Measurements from ENCODE around the gene ARL8B.

DNA sequence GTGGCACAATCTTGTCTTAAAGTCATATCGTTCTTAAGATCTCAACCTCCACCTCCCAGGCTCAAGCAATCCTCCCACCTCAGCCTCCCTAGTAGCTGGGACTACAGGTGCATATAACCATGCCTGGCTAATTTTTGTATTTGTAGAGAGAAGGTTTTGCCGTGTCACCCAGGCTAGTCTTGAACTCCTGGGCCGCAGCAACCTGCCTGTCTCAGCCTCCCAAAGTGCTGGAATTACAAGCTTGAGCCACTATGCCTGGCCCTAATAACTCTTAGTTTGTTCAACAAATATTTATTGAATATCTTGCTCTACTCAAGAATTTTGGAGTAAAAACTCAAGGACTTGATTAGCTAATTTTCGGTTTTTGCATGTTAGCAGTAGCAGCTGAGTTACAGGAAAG is 46.0 kb downstream of the ARL8B start:
- TF ChIP-seq, protein P1, sequence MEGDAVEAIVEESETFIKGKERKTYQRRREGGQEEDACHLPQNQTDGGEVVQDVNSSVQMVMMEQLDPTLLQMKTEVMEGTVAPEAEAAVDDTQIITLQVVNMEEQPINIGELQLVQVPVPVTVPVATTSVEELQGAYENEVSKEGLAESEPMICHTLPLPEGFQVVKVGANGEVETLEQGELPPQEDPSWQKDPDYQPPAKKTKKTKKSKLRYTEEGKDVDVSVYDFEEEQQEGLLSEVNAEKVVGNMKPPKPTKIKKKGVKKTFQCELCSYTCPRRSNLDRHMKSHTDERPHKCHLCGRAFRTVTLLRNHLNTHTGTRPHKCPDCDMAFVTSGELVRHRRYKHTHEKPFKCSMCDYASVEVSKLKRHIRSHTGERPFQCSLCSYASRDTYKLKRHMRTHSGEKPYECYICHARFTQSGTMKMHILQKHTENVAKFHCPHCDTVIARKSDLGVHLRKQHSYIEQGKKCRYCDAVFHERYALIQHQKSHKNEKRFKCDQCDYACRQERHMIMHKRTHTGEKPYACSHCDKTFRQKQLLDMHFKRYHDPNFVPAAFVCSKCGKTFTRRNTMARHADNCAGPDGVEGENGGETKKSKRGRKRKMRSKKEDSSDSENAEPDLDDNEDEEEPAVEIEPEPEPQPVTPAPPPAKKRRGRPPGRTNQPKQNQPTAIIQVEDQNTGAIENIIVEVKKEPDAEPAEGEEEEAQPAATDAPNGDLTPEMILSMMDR (IDR thresholded peaks at IDR 0.05; ENCODE audit: low read depth, low read length, missing input control): no peak
- TF ChIP-seq RAD21 (IDR thresholded peaks at IDR 0.05) (no peak), TAF1 (conservative IDR thresholded peaks at IDR 0.05) (no peak), YY1 (IDR thresholded peaks at IDR 0.05) (no peak), GABPA (IDR thresholded peaks at IDR 0.05 in 1 of 2, conservative IDR thresholded peaks at IDR 0.05 in 1 of 2) (no peak), EGR1 (IDR thresholded peaks at IDR 0.05; ENCODE audit: low read depth in 2 of 2) (no peak), JUND (IDR thresholded peaks at IDR 0.05) (no peak), HNF4G (IDR thresholded peaks at IDR 0.05) (no peak), RXRA (IDR thresholded peaks at IDR 0.05) (no peak)
- TF ChIP-seq, protein P2, sequence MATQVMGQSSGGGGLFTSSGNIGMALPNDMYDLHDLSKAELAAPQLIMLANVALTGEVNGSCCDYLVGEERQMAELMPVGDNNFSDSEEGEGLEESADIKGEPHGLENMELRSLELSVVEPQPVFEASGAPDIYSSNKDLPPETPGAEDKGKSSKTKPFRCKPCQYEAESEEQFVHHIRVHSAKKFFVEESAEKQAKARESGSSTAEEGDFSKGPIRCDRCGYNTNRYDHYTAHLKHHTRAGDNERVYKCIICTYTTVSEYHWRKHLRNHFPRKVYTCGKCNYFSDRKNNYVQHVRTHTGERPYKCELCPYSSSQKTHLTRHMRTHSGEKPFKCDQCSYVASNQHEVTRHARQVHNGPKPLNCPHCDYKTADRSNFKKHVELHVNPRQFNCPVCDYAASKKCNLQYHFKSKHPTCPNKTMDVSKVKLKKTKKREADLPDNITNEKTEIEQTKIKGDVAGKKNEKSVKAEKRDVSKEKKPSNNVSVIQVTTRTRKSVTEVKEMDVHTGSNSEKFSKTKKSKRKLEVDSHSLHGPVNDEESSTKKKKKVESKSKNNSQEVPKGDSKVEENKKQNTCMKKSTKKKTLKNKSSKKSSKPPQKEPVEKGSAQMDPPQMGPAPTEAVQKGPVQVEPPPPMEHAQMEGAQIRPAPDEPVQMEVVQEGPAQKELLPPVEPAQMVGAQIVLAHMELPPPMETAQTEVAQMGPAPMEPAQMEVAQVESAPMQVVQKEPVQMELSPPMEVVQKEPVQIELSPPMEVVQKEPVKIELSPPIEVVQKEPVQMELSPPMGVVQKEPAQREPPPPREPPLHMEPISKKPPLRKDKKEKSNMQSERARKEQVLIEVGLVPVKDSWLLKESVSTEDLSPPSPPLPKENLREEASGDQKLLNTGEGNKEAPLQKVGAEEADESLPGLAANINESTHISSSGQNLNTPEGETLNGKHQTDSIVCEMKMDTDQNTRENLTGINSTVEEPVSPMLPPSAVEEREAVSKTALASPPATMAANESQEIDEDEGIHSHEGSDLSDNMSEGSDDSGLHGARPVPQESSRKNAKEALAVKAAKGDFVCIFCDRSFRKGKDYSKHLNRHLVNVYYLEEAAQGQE (IDR thresholded peaks at IDR 0.05): no peak
- TF ChIP-seq, protein P3, sequence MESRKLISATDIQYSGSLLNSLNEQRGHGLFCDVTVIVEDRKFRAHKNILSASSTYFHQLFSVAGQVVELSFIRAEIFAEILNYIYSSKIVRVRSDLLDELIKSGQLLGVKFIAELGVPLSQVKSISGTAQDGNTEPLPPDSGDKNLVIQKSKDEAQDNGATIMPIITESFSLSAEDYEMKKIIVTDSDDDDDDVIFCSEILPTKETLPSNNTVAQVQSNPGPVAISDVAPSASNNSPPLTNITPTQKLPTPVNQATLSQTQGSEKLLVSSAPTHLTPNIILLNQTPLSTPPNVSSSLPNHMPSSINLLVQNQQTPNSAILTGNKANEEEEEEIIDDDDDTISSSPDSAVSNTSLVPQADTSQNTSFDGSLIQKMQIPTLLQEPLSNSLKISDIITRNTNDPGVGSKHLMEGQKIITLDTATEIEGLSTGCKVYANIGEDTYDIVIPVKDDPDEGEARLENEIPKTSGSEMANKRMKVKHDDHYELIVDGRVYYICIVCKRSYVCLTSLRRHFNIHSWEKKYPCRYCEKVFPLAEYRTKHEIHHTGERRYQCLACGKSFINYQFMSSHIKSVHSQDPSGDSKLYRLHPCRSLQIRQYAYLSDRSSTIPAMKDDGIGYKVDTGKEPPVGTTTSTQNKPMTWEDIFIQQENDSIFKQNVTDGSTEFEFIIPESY (IDR thresholded peaks at IDR 0.05): no peak
- TF ChIP-seq, protein P4, sequence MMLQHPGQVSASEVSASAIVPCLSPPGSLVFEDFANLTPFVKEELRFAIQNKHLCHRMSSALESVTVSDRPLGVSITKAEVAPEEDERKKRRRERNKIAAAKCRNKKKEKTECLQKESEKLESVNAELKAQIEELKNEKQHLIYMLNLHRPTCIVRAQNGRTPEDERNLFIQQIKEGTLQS (IDR thresholded peaks at IDR 0.05): no peak
- TF ChIP-seq, protein P5, sequence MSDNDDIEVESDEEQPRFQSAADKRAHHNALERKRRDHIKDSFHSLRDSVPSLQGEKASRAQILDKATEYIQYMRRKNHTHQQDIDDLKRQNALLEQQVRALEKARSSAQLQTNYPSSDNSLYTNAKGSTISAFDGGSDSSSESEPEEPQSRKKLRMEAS (IDR thresholded peaks at IDR 0.05): no peak

Measured in liver (tissue), 3 donors.